ENCODE data around the gene TMEM273.

GRCh38 chr10:49220031-49220430 is 31.8 kb upstream of the TMEM273 start:
- TF ChIP-seq CTCF (IDR thresholded peaks at IDR 0.05) (no peak), POLR2AphosphoS5 (IDR thresholded peaks at IDR 0.05) (no peak)

Measured in suprapubic skin (tissue), 3 donors.